ENCODE measurements around the gene FXYD4. TPM values are rescaled to one million over a fixed set of nuclear protein-coding genes. Genes with fewer than 3 reads are reported as not detected.

Gene FXYD4
- total RNA-seq, 4 donors from 2014 or later, result not detected

GRCh38 chr10:43394868-43395267, 23.4 kb downstream of the FXYD4 start:
- Histone ChIP-seq H3K4me1 (peaks cover 0 to 94% (median 31%) of the 10 kb centered on the region in 3 donors), H3K27me3 (no peaks in the 10 kb centered on the region), H3K36me3 (peaks cover 0 to 63% of the 10 kb centered on the region in 2 donors), H3K4me3 (no peak overlapping the region), H3K27ac (peak overlapping the region in 3 of 4 donors; percentile 96 to 100 (median 99)), H3K9me3 (no peaks in the 10 kb centered on the region)
- ATAC-seq, result no peak
- WGBS, 2 donors (ENCODE audit: low coverage in 1 of 2), result 65 to 81% methylated on average over 3 of the region's 6 CpGs
- no peak for TF ChIP-seq CTCF (IDR thresholded peaks at IDR 0.05)
- no peak for TF ChIP-seq POLR2A (IDR thresholded peaks at IDR 0.05)
- no peak for TF ChIP-seq EP300 (IDR thresholded peaks at IDR 0.05)
- TF ChIP-seq POLR2AphosphoS5 (IDR thresholded peaks at IDR 0.05), result no peak

DNA sequence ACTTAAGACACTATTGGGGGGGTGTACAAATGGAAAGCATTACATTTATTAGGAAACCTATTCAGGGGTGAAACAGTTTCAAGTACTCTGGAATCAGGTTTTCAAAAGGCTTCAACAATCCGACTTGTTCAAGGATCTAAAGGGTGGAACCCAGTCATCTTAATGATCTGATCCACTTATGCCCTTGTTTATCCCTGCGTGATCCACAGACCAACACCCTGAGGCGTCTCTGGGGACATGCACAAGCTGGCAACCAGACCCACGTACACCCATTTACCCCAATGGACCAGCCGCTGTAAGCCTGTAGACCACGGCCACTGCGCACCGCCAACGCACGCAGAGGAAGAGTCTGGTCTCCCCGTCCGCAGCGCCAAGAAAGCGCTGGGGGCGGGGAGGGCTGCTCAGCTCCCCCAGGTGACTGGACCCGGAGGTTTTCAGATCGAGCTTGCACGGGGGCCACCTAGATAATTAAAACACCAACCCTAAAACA, 24.2 kb downstream of the FXYD4 start:
- H3K4me3 ChIP-seq, result peak overlapping the region; percentile 84 to 85
- no peaks in the 10 kb centered on the region for H3K27me3 ChIP-seq
- H3K4me1 ChIP-seq, result peaks cover 0 to 94% (median 35%) of the 10 kb centered on the region in 3 donors
- no peak for TF ChIP-seq POLR2AphosphoS5 (IDR thresholded peaks at IDR 0.05)
- no peaks in the 10 kb centered on the region for H3K9me3 ChIP-seq
- peak overlapping the region; percentile 96 to 100 (median 98) for H3K27ac ChIP-seq
- no peak for ATAC-seq
- H3K36me3 ChIP-seq, result peaks cover 0 to 60% of the 10 kb centered on the region in 2 donors
- 41% methylated on average over 10 of the region's 18 CpGs; no CpG with 5 or more reads in 1 of the 2 donors for WGBS, 2 donors (ENCODE audit: low coverage in 1 of 2)

DNA sequence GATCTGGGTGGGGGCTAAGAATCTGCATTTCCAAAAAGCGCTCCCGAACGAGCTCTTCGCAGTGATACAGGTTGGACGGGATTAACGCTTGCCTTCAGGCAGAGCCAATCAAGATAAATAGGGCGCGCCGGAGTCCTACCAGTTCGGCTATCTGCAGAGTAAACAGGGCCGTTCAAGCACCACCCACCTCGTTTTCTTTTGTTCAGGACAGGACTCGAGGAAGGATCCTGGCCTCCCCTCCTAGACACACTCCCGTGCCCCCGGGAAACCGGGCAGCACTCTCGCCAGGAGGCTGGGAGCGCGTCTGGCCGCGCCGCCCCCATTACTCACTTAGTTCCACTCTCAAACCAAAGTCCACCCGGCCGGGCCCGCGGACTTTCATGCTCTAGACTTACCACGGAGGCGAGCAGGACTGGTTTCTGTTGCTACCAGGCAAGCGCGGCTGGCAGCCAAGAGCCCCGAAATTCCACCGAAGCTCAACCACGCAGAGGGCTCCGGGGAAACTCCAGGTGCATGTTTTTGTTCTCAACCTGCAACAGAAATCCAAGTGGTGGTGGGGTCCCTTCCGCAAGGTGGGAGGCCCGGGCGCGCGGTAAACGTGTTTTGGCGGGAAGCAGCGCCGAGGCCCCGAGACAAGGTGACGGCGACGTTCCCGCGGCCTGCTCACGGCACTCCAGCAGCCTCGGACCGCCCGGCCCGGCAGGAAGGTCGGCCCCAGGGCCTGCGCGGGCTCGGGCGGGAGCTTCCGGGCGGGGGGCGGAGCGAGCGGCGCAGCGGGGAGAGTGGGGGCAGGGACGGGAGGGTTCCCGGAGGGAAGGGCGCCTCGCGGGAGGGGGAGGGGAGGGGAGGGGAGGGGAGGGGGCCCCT, 24.9 kb downstream of the FXYD4 start:
- WGBS, 2 donors (ENCODE audit: low coverage in 1 of 2), result 0 to 10% methylated on average over 17 to 19 of the region's 71 CpGs
- peak; percentile 93 for ATAC-seq
- Histone ChIP-seq H3K9me3 (no peaks in the 10 kb centered on the region), H3K36me3 (peaks cover 0 to 53% of the 10 kb centered on the region in 2 donors), H3K27me3 (no peaks in the 10 kb centered on the region), H3K27ac (peak overlapping the region; percentile 96 to 100 (median 98)), H3K4me1 (peaks cover 0 to 94% (median 38%) of the 10 kb centered on the region in 3 donors), H3K4me3 (peak overlapping the region; percentile 84 to 85)
- no peak for TF ChIP-seq CTCF (IDR thresholded peaks at IDR 0.05)
- peak in 1 of 2 donors; percentile 8 for TF ChIP-seq POLR2A (IDR thresholded peaks at IDR 0.05)
- peak; percentile 6 for TF ChIP-seq POLR2AphosphoS5 (IDR thresholded peaks at IDR 0.05)

GRCh38 chr10:43396928-43397624, 25.6 kb downstream of the FXYD4 start:
- H3K27ac ChIP-seq, result peak overlapping the region; percentile 96 to 100 (median 98)
- no peaks in the 10 kb centered on the region for H3K27me3 ChIP-seq
- peak overlapping the region; percentile 84 to 85 for H3K4me3 ChIP-seq
- H3K9me3 ChIP-seq, result no peaks in the 10 kb centered on the region
- peaks cover 0 to 94% (median 44%) of the 10 kb centered on the region in 3 donors for H3K4me1 ChIP-seq
- peak; percentile 91 for ATAC-seq
- 0 to 1% methylated on average over 8 to 27 of the region's 70 CpGs for WGBS, 2 donors (ENCODE audit: low coverage in 1 of 2)
- TF ChIP-seq POLR2AphosphoS5 (IDR thresholded peaks at IDR 0.05) (peak; percentile 78), EP300 (IDR thresholded peaks at IDR 0.05) (no peak), POLR2A (IDR thresholded peaks at IDR 0.05) (peak; percentile 66 to 75), CTCF (IDR thresholded peaks at IDR 0.05) (peak in 1 of 4 experiments; percentile 10)
- peaks cover 0 to 45% of the 10 kb centered on the region in 2 donors for H3K36me3 ChIP-seq

DNA sequence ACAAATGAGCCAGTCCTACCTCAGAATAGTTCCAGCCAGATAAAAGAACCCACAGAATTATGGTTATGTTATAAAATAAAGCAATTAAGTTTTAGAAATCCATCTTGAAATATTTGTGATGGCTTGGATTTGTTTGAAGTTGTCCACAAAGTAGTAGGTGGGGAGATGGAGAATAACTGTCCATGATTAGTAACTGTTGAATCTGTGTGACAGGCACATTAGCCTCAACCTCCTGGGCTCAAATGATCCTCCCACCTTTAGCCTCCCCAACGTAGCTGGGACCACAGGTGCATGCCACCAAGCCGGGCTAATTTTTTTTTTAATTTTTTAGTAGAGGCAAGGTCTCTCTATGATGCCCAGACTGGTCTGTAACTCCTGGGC, 27.5 kb downstream of the FXYD4 start:
- no peak for TF ChIP-seq POLR2AphosphoS5 (IDR thresholded peaks at IDR 0.05)
- no peak for TF ChIP-seq CTCF (IDR thresholded peaks at IDR 0.05)
- no peak for TF ChIP-seq POLR2A (IDR thresholded peaks at IDR 0.05)
- TF ChIP-seq EP300 (IDR thresholded peaks at IDR 0.05), result no peak
- Histone ChIP-seq H3K36me3 (peaks cover 0 to 34% of the 10 kb centered on the region in 2 donors), H3K9me3 (no peaks in the 10 kb centered on the region), H3K27me3 (no peaks in the 10 kb centered on the region), H3K27ac (peak overlapping the region in 1 of 4 donors; percentile 99), H3K4me1 (peaks cover 0 to 95% (median 54%) of the 10 kb centered on the region in 3 donors), H3K4me3 (no peak overlapping the region)
- WGBS, 2 donors (ENCODE audit: low coverage in 1 of 2), result 66% methylated on average over 2 of the region's 2 CpGs; no CpG with 5 or more reads in 1 of the 2 donors
- ATAC-seq, result no peak
